HG03565 (cell line): ENCODE measurements around the gene ARID4B.
A peak's percentile ranks its signal among the peaks of the same experiment; 100 is the strongest.
"Not testable (repeated sequence)": the region's sequence is repeated elsewhere in the genome, so short reads cannot be mapped to it uniquely, and the experiment has no call there.

Experiments
- ATAC-seq: cut with Tn5 transposase; IDR thresholded peaks from one replicate; pipeline ENCODE4 v1.9.1; 2021; ENCODE audit warnings: mild to moderate bottlenecking, moderate library complexity; ENCODE audit not compliant: unreplicated experiment

Gene ARID4B

DNA sequence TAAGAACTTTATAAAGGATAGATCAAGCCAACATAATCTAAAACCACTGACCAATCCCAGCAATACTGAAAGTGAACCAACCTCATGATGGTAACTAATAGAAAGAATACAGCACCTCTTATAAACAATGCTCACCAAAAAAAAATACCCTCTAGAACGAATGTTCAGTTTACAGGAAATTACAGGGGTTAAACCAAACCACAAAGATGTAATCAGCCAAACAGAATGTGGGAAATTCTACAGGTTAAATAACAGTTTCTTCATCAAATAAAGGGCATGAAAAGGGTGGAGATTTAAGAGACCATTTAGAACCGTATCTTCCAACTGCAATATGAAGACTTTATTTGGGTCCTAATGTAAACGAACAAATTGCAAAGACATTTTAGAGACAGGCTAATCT lies 30.4 kb downstream of the ARID4B start:
- ATAC-seq = peak; percentile 62

GRCh38 chr1:235296729-235297128 lies 31.2 kb downstream of the ARID4B start:
- no peak for ATAC-seq

- no peak for ATAC-seq
These were observed 32.1 kb downstream of the ARID4B start for GRCh38 chr1:235295902-235296350.

- no peak for ATAC-seq
These were observed 34.5 kb downstream of the ARID4B start for GRCh38 chr1:235293322-235293942.

DNA sequence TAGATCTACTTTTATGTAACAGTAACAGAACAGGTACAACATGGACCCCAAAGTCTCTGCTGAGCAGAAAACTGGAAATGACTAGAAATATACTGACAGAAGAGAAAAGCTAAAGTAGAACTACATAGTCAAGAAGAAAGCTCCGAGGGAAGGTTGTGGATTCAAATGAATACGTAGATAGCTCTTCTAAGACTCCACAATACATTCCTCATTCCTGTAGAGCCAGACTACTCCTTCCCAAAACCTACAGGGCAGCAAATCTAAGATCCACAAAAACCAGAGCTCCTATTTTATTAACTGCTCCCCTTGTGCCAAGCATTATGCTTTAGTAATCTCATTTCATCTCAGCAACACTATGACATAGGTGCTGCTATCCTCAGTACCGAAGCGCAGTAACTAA lies 35.2 kb downstream of the ARID4B start:
- no peak for ATAC-seq

DNA sequence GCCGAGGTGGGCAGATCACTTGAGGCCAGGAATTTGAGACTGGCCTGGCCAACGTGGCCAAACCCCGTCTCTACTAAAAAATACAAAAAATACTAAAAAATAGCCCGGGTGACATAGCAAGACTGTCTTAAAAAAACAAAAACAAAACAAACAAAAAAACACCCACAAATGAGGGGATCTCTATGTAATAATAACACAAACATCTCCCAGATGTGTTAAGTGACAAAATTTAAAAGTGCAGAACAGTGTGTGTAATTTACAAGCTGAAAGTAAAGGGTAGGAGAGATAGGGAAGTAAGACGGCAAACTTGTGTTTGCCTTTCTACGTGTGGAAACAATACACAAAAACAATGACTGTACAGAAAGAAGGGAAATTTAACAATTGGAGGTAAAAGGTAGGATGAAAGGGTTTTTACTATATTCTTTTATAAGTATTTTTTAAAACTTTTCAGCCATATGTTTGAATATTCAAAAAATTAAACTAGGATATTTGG lies 36.3 kb downstream of the ARID4B start:
- no peak for ATAC-seq

DNA sequence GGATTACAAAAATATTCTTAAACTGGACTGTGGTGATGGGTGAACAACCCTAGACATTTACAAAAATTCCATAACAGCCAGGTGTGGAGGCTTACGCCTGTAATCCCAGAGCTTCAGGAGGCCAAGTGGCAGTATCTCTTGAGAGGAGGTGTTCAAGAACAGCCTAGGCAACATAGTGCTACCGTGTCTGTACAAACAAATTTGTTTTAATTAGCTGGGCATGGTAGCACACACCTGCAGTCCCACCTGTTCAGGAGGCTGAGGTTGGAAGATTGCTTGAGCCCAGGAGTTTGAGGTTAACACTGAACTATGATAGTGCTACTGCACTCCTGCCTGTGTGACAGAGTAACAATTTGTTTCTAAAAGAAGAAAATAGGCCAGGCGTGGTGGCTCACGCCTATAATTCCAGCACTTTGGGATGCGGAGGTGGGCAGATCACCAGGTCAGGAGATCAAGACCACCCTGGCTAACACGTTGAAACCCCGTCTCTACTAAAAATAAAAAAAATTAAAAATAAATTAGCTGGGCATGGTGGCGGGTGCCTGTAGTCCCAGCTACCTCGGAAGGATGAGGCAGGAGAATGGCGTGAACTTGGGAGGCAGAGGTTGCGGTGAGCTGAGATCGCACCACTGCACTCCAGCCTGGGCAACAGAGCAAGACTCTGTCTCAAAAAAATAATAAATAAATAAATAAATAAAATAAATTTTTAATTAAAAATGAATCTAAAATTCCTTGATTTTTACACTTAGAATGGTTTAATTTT lies 37.1 kb downstream of the ARID4B start:
- ATAC-seq = no peak

GRCh38 chr1:235289859-235290739 lies 37.9 kb downstream of the ARID4B start:
- ATAC-seq = no peak

- no peak for ATAC-seq
These were observed 40.6 kb downstream of the ARID4B start for GRCh38 chr1:235287208-235287882.

DNA sequence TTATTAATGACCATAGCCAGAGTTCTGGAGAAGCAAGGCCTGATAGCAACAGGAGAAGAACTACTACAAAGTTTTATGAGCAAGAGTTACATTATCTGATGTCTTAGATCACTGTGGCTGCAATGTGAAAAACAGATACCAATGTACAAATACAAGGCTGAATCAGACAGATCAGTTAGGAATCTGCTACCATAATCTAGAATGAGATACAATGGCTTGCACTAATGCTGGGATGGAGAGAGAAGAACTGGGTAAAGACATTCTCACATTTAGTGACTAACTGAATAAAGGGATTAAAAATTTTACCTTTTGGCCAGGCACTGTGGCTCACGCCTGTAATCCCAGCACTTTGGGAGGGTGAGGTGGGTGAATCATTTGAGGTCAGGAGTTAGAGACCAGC lies 41.3 kb downstream of the ARID4B start:
- no peak for ATAC-seq

DNA sequence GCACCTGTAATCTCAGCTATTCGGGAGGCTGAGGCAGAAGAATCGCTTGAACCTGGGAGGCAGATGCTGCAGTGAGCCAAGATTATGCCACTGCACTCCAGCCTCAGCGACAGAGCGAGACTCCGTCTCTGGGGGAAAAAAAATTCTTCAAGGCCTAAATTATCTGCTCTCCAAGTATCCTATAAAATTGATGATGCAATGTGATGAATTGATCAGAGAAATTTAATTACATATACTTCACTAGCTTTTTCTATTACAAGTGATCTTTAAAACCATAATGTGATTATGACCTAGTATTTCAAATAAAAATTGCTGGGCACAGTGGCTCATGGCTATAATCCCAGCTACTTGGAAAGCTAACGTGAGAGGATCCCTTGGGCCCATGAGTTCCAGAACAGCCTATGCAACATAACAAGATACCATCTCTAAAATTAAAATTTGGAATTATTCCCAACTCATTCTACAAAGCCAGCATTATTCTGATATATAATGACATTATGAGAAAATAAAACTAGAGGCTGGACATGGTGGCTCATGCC lies 43.7 kb downstream of the ARID4B start:
- no peak for ATAC-seq

DNA sequence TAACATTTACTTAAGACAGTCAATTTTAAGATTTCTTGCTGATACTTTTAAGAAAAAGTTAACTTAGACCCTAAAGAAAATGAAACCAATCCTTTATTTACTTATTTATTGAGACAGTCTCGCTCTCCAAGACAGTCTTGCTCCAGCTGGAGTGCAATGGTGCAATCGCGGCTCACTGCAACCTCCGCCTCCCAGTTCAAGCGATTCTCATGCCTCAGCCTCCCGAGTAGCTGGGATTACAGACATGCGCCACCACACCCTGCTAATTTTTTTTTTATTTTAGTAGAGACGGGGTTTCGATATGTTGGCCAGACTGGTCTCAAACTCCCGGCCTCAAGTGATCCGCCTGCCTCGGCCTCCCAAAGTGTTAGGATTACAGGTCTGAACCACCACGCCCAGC lies 44.3 kb downstream of the ARID4B start:
- ATAC-seq = not testable (repeated sequence)

GRCh38 chr1:235280467-235280866 lies 47.5 kb downstream of the ARID4B start:
- ATAC-seq = no peak

DNA sequence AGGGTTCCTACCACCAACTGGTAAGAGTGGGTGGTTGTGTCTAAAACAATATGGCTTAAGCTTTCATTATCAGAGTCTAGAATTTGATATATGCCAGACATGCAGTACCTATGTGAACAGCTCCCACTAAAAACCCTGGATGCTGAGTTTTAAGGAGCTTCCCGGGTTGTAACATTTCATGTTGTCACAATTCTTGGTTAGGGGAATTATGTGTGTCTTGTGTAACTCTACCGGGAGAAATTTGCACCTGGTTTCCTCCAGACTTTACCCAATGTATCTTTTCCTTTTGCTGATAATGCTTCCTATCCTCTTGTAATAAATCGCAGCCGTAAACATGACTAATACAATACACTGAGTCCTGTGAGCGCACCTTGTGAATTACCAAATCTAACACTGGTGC lies 48.3 kb downstream of the ARID4B start:
- ATAC-seq = no peak

- no peak for ATAC-seq
These were observed 49.1 kb downstream of the ARID4B start for GRCh38 chr1:235278915-235279292.

- ATAC-seq = no peak
These were observed 49.6 kb downstream of the ARID4B start for GRCh38 chr1:235278233-235278914.

DNA sequence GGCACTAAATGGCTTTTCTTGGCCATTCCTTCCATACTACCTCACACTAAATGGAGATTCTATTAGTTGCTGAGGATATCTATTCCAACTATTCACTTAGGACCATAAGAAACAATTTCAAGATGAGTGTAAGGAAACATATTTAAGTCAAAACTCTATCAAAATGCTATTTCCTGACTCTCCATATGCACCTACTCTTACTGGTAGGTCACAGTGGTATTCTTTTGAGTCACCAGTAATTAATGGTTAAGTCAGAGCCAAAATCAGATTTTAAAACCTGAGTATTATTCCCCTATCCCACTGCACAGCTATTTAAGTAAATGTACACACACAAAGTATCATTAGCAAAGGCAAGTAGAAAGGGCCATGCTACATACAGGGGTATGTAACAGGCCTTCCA lies 50.3 kb downstream of the ARID4B start:
- no peak for ATAC-seq

GRCh38 chr1:235275836-235276235 lies 52.1 kb downstream of the ARID4B start:
- ATAC-seq = no peak

GRCh38 chr1:235275223-235275622 lies 52.8 kb downstream of the ARID4B start:
- peak; percentile 81 for ATAC-seq

- no peak for ATAC-seq
These were observed 55.1 kb downstream of the ARID4B start for GRCh38 chr1:235272851-235273250.
